ENCODE results near the gene ZMIZ1.

Gene ZMIZ1

GRCh38 chr10:79300711-79301110 lies 231.9 kb downstream of the ZMIZ1 start:
- no peak for DNase-seq

DNA sequence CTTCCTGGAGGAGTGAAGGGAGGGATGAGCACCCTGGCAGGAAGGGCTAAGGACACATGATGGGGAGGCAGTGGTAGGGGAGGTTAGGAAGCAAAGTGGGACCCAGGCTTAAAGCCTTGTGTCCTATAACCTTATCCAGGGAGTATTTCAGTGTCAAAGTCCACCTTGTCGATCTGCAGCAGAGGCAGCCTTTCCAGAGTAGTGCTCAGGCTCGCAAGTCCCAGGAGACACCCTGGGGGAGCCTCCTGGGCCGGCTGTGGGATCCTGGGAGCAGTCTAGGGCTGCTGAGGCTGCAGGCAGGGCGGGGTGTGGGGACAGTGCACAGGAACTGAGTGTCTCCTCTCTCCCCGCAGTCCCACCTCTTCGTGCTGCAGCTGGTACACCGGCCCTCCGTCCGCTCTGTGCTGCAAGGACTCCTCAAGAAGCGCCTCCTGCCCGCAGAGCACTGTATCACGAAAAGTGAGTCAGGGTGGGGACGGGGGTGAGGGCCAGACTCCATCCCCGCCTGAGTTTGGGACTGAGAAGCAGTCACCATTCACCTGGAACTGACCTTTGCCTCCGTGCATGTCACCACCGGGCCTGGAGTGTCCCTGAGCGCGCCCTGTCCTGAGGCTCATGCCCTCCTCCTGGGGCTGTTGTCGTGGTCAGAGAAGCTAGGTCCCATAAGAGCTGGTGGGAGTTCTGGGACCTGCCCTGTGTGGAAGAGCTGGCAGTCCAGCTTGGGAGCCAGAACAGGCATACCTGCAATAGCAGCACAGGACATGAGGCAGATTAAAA lies 233.2 kb downstream of the ZMIZ1 start:
- no peak for DNase-seq

DNA sequence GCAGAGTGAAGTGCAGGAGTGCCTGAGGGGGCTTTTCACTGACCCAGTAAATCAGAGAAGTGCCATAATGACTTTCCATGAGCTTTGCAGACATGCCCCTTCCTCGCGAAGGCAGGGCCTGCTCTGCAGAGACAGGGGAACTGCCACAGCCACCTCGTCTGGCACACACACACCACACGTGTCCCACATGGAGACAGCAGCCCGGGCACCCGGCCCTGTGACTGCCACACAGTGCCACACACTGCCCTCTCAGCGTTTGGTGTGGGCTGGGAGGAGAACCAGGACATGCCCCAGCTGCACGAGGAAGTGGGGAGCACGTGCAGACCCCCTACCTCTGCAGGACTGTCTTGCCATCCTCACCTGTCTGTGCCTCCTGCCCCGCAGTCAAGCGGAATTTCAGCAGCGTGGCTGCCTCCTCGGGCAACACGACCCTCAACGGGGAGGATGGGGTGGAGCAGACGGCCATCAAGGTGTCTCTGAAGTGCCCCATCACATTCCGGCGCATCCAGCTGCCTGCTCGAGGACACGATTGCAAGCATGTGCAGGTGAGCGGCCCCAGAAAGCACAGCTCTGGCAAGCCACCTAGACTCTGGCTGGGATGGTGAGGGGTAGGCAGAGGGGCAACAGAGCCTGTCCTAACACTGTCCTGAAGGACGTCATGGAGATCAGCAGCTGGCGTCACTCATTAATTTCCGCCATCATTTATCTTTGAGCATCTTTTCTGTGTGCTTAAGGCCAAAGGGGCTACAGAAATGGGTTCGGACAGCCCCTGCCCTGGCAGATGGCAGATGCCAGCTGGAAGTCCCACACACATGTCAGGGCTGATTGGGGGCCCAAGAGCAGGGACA lies 235.1 kb downstream of the ZMIZ1 start:
- no peak for DNase-seq

- DNase-seq, result no peak
These were observed 235.8 kb downstream of the ZMIZ1 start for GRCh38 chr10:79304479-79305087.

DNA sequence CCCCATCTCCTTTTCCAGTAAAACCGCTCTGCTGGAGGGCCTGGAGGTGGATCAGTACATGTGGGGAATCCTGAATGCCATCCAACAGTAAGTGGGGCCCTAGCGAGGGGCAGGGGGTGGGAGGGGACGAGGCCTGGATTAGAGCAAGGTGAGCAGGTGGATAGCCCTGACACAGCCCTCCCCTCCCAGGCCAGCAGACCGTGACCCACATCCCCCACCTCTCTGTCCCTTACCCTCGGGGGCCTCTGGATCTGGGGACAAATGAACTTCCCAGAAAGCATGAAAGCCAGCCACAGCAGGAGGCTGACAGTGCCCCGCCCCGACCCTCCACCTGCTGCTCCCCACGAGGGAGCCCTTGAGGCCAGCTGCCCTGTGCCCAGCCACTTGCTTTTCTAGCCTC lies 236.7 kb downstream of the ZMIZ1 start:
- DNase-seq, result no peak

DNA sequence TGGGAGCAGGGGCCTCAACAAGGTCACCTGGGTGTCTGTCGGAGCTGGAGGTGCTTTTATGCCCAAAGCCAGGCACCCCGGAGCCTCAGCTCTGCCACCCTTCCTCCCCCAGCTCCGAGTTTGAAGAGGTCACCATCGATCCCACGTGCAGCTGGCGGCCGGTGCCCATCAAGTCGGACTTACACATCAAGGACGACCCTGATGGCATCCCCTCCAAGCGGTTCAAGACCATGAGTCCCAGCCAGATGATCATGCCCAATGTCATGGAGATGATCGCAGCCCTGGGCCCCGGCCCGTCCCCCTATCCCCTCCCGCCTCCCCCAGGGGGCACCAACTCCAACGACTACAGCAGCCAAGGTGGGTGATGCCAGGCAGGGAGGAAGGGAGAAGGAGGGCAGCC lies 237.2 kb downstream of the ZMIZ1 start:
- no peak for DNase-seq

DNA sequence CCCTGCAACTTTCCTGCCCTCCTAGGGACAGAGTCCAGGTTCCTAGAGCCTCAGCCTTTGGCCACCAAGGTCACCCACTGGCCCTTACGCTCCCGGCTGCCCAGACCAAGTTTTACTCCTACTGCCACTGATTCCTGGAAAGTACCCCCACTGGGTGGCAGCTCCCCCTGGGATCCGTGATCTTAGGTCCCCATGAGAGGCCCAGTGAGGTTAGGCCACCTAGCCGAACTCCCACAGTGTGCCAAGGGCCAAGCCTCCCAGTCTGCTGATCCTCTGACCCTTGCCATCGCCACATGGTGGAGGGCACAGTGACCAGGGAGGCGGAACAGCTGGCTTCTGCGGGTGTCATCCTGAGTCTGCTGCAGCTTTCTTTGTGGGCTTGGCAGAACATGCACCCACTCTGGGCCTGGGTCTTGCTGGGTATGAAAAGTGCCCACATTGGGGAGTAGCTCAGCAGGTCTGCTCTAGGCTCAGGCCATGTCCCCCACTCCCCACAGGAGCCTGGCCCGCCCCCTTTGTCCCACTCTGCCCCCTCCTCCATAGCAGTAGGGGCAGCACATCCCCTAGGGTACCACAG lies 238.0 kb downstream of the ZMIZ1 start:
- no peak for DNase-seq

DNA sequence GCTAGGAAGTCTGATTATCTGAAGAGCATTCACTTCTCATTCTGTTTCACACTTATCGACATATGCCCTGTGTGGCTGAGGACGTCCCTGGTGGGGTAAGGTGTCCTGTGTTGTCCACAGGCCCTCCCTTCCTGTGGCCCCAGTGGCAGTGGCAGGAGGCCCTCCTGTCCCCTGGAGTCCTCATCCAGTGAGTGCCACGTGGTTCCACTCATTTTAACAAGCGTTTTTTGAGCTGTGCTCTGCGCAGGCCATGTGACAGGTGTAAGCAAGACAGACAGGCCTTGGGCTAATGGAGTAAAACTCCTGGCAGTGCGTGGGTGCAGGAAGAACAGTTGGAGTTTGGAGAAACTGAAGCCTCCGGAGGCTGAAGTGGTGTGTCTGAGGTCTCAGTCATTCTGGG lies 239.2 kb downstream of the ZMIZ1 start:
- DNase-seq, result no peak

- DNase-seq, result no peak
These were observed 240.4 kb downstream of the ZMIZ1 start for GRCh38 chr10:79308969-79309665.

- no peak for DNase-seq
These were observed 241.6 kb downstream of the ZMIZ1 start for GRCh38 chr10:79310200-79310865.

DNA sequence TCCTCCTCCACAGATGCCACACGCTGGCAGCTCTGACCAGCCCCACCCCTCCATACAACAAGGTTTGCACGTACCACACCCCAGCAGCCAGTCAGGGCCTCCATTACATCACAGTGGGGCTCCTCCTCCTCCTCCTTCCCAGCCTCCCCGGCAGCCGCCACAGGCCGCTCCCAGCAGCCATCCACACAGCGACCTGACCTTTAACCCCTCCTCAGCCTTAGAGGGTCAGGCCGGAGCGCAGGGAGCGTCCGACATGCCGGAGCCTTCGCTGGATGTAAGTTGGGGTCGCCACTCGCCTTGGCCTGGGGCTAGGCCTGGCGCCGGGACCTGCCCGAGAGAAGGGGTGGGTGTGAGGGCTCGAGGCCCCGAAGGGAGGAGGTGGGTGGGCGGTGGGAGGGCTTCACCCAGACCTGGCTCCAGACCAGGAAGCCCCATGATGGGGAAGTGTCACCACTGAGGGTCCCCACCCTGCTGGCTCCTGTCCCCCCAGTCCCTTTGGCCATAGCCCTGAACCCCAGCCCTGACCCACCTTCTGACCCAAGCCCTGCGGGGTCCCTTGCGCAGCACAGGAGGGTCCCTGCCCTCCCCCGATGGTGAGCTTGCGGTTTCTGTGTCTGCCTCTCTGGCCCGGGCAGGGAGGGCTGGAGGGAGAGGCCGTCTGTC lies 242.3 kb downstream of the ZMIZ1 start:
- DNase-seq, result no peak

DNA sequence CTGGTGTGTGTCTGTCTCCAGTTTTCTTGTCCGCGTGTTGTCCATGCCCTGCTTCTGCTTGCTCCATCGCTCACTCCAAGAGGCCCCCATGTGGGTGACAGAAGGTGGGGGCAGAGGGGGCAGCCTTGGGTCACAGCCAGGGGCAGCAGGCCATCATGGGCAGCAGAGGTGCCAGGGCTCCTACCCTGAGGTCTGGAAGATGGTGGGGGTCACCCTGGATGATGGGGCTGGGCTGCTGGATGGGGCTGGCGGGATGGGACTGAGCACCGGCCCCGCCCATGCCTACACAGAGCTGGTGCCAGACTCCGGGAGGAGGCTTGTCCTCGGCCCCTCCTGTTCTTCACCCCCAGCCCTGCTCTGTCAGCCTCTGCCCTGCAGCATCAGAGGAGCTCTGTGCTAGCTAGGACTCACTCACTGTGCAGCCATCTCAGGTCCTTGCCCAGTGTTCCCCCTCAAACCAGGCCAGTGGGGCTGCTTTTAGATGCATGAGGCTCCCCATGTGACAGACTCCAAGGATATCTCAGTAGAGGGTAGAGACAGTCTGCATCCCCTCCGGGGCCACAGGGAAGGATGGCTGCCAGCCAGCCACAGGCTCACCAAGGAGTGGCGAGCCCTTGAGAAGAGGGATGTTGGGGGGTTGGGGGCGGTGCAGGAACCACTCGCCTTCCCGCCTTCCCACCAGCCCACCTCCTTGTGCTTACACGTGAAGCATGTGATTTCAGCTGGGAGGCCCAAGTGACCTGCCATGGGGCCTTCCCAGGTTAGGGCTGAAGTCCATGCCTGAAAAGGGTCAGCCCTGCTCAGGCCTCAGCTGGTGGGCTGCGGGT lies 243.0 kb downstream of the ZMIZ1 start:
- DNase-seq, result no peak

DNA sequence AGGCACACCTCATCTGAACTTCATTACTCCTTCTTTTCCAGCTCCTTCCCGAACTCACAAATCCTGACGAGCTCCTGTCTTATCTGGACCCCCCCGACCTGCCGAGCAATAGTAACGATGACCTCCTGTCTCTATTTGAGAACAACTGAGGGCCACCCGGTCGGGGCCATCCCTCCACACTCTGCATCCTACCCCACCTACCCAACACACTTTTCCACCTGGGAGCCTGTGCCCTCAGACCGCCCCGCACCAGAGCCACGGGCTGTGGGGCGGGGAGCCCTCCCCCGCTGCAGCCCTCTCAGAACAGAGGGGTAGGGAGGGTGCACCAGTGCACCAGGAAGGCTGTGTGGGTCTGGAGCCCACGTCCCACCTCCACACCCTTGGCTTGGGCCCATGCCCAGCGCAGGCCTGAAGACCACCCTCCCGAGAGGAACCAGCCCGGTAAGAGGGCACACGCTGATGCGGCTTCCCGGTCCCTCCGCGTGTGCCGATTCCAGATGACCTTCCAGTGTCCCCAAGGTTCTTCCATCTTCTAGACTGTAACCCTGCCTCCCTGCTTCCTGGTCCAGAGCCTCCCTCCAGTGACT lies 243.9 kb downstream of the ZMIZ1 start:
- DNase-seq, result no peak

DNA sequence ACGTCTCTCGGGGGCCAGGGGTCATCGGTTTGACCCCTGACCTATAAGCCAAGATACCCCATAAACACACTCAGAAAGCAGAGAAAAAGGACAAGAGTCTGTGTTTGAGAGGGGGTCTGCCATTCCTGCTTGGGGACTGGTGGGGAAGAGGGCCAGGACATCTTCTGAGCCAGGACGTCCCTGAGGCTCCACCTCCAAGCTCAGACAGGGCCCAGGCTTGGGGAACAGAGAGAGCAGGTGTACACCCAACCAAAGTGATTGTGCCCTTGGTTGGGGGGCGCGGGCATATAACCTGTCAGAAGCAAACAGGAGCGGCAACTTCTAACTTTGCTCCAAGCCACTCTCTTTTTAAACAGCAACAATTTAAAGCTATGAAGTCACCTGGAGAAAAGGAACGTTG lies 244.6 kb downstream of the ZMIZ1 start:
- no peak for DNase-seq

- no peak for DNase-seq
These were observed 245.2 kb downstream of the ZMIZ1 start for GRCh38 chr10:79313911-79314439.

DNA sequence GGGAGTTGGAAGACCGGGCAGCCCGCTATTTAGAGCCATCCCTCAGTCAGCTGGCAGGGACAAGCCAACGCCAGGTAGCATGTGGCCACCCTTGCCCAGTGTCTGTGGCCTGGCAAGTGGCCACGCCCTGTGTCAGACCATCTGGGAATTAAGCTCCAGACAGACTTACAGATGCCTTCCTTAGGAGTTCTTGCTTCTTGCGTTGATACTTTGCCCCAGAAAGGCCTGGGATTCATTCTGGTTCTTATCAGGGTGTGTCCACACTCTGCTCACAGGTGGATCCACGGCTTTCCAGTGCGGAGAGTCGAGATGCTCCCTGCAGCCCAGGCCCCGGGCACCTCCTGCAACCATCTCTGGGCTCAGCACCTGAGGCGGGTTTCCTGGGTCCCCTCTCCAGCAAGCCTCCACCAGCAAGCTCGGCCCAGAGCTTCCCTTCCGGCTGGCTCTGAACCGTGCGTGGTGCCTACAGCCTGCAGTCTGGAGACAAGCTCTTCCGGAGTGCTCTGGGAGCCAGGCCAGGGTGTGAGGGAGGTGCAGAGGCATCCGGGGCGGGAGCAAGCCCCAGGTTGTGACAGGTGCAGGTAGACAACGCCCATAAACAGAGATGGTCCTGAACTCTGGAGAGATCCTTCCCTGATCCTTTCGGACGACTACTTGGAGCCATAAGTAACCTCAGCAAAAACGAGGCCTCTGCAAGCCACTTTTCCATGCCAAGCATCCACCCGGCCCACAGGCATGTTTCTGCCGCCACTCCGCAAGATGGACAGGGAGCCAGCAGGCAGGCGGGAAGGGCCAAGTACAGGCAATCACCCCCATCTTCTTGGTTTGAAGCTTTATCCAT lies 246.2 kb downstream of the ZMIZ1 start:
- DNase-seq, result no peak

GRCh38 chr10:79315602-79315920 lies 246.8 kb downstream of the ZMIZ1 start:
- DNase-seq, result no peak

- DNase-seq, result peak; percentile 73
These were observed 248.1 kb downstream of the ZMIZ1 start for GRCh38 chr10:79316671-79317431.
